ENCODE results near the gene DNM1. TPM values are rescaled to one million over a fixed set of nuclear protein-coding genes. Genes with fewer than 3 reads are reported as not detected.

The DNM1 gene
- polyA plus RNA-seq, 3 donors, result 0.05 to 4.9 (median 0.56) TPM

DNA sequence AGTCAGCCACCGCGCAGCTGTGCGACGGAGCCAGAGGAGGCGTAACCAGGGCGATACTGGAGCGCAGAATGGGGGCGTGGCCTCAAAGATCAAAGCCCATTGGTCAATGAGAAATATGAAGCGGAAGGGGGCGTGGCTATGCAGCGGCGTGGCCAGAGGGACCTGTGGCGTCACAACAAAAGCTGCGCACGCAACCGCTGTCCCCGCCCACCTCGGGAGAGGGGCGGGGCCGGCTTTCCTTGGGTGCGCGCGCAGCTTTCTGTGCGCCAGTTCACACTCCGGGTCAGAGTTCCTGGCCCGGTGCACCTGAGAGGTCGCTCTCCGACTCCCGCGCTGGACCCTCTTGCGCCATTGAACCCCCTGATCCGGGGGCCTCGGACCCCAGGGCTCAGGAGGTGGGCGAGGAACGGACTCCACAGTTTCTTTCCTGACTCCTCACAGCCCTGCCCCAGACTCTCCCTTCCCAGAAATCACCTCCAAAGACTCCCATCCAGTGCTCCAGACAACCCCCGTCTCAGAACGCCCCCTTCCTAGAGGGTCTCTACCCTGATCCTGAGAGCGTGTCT lies 72.9 kb downstream of the DNM1 start, which contains the start of gene SWI5:
Gene SWI5, plus strand, starts transcription at position 269 of the 566 bp plus-strand sequence.
- Histone ChIP-seq H2AFZ (ENCODE audit: insufficient read depth, low read depth, low read length, poor library complexity, severe bottlenecking) (peak within 1 kb of the TSS; percentile 93), H3K27ac (ENCODE audit: low read depth in 1 of 2, low read length in 2 of 2) (peak within 1 kb of the TSS; percentile 47 to 91), H3K4me3 (replicated peaks in 1 of 3; ENCODE audit: low read depth in 2 of 3, low read length in 3 of 3) (peak within 1 kb of the TSS; percentile 61 to 90 (median 88)), H3K9ac (ENCODE audit: insufficient read depth, low read length, poor library complexity, severe bottlenecking) (peak within 1 kb of the TSS; percentile 91), H3K27me3 (ENCODE audit: control insufficient read depth in 2 of 2, insufficient read depth in 2 of 2, low read length in 2 of 2) (no peaks in the 10 kb centered on the region), H3K79me2 (ENCODE audit: insufficient read depth, low read length) (peaks cover 20% of the 10 kb centered on the region), H3K36me3 (replicated peaks in 1 of 2; ENCODE audit: control insufficient read depth in 1 of 2, insufficient read depth in 2 of 2, low read length in 2 of 2) (peaks cover 14 to 28% of the 10 kb centered on the region in 2 donors), H3K4me1 (ENCODE audit: control insufficient read depth in 1 of 2, insufficient read depth in 2 of 2, low read length in 2 of 2) (peaks cover 24 to 28% of the 10 kb centered on the region in 2 donors), H3K4me2 (replicated peaks; ENCODE audit: extremely low read depth, low read length, poor library complexity, severe bottlenecking) (peak within 1 kb of the TSS; percentile 82), H3K9me3 (replicated peaks in 1 of 2; ENCODE audit: control insufficient read depth in 1 of 2, insufficient read depth in 1 of 2, low read length in 2 of 2) (no peaks in the 10 kb centered on the region), H4K20me1 (ENCODE audit: insufficient read depth, low read length) (no peaks in the 10 kb centered on the region)
- peaks cover 34% of the 10 kb centered on the region for H3K4me1 Mint-ChIP-seq
- peak within 1 kb of the TSS; percentile 94 to 97 for H3K4me3 Mint-ChIP-seq
- no peaks in the 10 kb centered on the region for H3K9me3 Mint-ChIP-seq
- DNase-seq, result peak; percentile 99 to 100 (median 100)
- H3K27ac Mint-ChIP-seq, result peak within 1 kb of the TSS; percentile 91 to 98 (median 94)
- 0% methylated on average over 38 of the region's 38 CpGs for WGBS (ENCODE audit: insufficient coverage)
- peaks cover 0 to 6% (median 0%) of the 10 kb centered on the region in 3 donors for H3K27me3 Mint-ChIP-seq (ENCODE audit: low read depth in 3 of 3)
- H3K36me3 Mint-ChIP-seq, result peaks cover 25 to 30% of the 10 kb centered on the region in 2 donors
- intact Hi-C loops (cut with micrococcal nuclease), result loop anchor here (5.0 kb wide), 2 partner anchors 46 to 96 kb away; partner anchors contain the start of genes COQ4 (in 2 of the 2), TRUB2 (in 2 of the 2) and URM1 (in 1 of the 2)
- TF ChIP-seq, protein P1, sequence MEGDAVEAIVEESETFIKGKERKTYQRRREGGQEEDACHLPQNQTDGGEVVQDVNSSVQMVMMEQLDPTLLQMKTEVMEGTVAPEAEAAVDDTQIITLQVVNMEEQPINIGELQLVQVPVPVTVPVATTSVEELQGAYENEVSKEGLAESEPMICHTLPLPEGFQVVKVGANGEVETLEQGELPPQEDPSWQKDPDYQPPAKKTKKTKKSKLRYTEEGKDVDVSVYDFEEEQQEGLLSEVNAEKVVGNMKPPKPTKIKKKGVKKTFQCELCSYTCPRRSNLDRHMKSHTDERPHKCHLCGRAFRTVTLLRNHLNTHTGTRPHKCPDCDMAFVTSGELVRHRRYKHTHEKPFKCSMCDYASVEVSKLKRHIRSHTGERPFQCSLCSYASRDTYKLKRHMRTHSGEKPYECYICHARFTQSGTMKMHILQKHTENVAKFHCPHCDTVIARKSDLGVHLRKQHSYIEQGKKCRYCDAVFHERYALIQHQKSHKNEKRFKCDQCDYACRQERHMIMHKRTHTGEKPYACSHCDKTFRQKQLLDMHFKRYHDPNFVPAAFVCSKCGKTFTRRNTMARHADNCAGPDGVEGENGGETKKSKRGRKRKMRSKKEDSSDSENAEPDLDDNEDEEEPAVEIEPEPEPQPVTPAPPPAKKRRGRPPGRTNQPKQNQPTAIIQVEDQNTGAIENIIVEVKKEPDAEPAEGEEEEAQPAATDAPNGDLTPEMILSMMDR (IDR thresholded peaks at IDR 0.05), result no peak

DNA sequence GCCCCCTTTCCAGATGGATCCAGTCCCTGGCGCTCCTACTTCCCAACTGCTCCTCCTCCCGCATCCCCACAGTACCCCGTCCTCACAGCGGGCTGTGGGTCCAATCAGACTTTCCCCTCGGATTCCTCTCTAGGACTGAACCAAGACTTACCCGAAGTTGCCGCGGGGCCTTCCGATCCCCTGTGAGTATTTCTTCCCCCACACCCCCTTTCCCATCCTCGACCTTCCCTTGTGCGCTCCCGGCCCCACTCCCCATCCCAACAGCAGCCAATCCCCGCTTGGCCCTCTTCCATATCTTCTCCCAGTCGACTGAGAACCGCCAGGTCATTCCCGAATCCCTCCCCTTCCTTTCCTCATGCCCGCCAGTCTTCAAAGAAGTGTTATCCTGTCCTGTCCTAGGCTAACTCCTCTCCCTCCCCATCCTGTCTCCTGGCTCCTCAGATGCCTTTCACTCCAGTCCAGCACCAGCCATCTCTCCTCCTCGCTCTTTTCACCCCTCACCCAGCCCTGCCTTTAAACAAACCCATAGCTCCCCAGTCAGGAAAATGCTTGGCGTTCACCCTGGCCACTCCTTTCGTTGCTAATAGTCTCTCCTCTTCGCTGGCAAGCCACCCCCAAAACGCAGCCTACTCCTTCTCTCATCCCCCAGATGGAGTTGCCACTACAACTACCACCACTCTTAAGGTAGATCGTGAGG lies 73.5 kb downstream of the DNM1 start:
- peak overlapping the region in 1 of 2 donors; percentile 91 for H3K27ac ChIP-seq (ENCODE audit: low read depth in 1 of 2, low read length in 2 of 2)
- Mint-ChIP-seq H3K36me3 (peaks cover 21 to 24% of the 10 kb centered on the region in 2 donors), H3K9me3 (no peaks in the 10 kb centered on the region), H3K27me3 (ENCODE audit: low read depth in 3 of 3) (peaks cover 0 to 6% (median 0%) of the 10 kb centered on the region in 3 donors), H3K4me1 (peaks cover 34% of the 10 kb centered on the region), H3K27ac (peak overlapping the region; percentile 91 to 98 (median 94)), H3K4me3 (peak overlapping the region; percentile 94 to 97)
- H3K4me1 ChIP-seq (ENCODE audit: control insufficient read depth in 1 of 2, insufficient read depth in 2 of 2, low read length in 2 of 2), result peaks cover 24 to 28% of the 10 kb centered on the region in 2 donors
- intact Hi-C loops (cut with micrococcal nuclease), result loop anchor here (5.0 kb wide), 2 partner anchors 46 to 96 kb away; partner anchors contain the start of genes COQ4 (in 2 of the 2), TRUB2 (in 2 of the 2) and URM1 (in 1 of the 2)
- H4K20me1 ChIP-seq (ENCODE audit: insufficient read depth, low read length), result no peaks in the 10 kb centered on the region
- TF ChIP-seq, protein P1 (IDR thresholded peaks at IDR 0.05), result no peak
- WGBS (ENCODE audit: insufficient coverage), result 22% methylated on average over 22 of the region's 23 CpGs
- H3K27me3 ChIP-seq (ENCODE audit: control insufficient read depth in 2 of 2, insufficient read depth in 2 of 2, low read length in 2 of 2), result no peaks in the 10 kb centered on the region
- H2AFZ ChIP-seq (ENCODE audit: insufficient read depth, low read depth, low read length, poor library complexity, severe bottlenecking), result peak overlapping the region; percentile 93
- peak overlapping the region; percentile 82 for H3K4me2 ChIP-seq (replicated peaks; ENCODE audit: extremely low read depth, low read length, poor library complexity, severe bottlenecking)
- DNase-seq, result peak in 1 of 3 donors; percentile 19
- peak overlapping the region; percentile 82 for H3K9ac ChIP-seq (ENCODE audit: insufficient read depth, low read length, poor library complexity, severe bottlenecking)
- peak overlapping the region; percentile 55 to 90 (median 88) for H3K4me3 ChIP-seq (replicated peaks in 1 of 3; ENCODE audit: low read depth in 2 of 3, low read length in 3 of 3)
- peaks cover 7 to 21% of the 10 kb centered on the region in 2 donors for H3K36me3 ChIP-seq (replicated peaks in 1 of 2; ENCODE audit: control insufficient read depth in 1 of 2, insufficient read depth in 2 of 2, low read length in 2 of 2)
- H3K79me2 ChIP-seq (ENCODE audit: insufficient read depth, low read length), result peaks cover 20% of the 10 kb centered on the region
- no peaks in the 10 kb centered on the region for H3K9me3 ChIP-seq (replicated peaks in 1 of 2; ENCODE audit: control insufficient read depth in 1 of 2, insufficient read depth in 1 of 2, low read length in 2 of 2)
